Cardiac muscle cell (in vitro differentiated cells and primary cell): ENCODE results near the gene BLVRB. TPM values are rescaled to one million over a fixed set of nuclear protein-coding genes. Genes with fewer than 3 reads are reported as not detected.
A peak's percentile ranks its signal among the peaks of the same experiment; 100 is the strongest.
"Not testable (repeated sequence)": the region's sequence is repeated elsewhere in the genome, so short reads cannot be mapped to it uniquely, and the experiment has no call there.

ENCODE experiments used
- DNase-seq, 2 donors: peaks; one replicate each; pipeline versions ENCODE4 v3.0.0 to v3.0.0-alpha.2; 2010 to 2017; ENCODE audit warnings: low read depth in 1 of 2, low spot score in 1 of 2
- H3K27ac ChIP-seq: fragments of 200-600 bp; sonication (generic); 2 replicates; pipeline ENCODE4 v1.5.1; 2016
- H3K27me3 ChIP-seq: fragments of 200-600 bp; sonication (generic); 2 replicates; pipeline ENCODE4 v1.6.0; 2016; ENCODE audit warnings: control low read depth
- H3K36me3 ChIP-seq: fragments of 200-600 bp; sonication (generic); 2 replicates; pipeline ENCODE4 v1.5.1; 2016; ENCODE audit warnings: control low read depth
- H3K4me1 ChIP-seq: fragments of 200-600 bp; sonication (generic); 2 replicates; pipeline ENCODE4 v1.8.1; 2017; ENCODE audit warnings: low read depth, mild to moderate bottlenecking, mixed run types
- H3K4me3 ChIP-seq: fragments of 200-600 bp; sonication (generic); 2 replicates; pipeline ENCODE4 v1.5.1; 2016; ENCODE audit warnings: mild to moderate bottlenecking
- H3K9me3 ChIP-seq: fragments of 200-600 bp; sonication (generic); 2 replicates; pipeline ENCODE4 v1.5.1; 2017; ENCODE audit warnings: low read depth, mild to moderate bottlenecking, control low read depth
- polyA plus RNA-seq: library from polyadenylated mRNA; unstranded; fragments of >200 nt; fragmentation: Nextera tagmentation; extraction: Ambion mirVana; gene quantifications from 2 replicates; pipeline ENCODE4 v1.2.1, GENCODE V29; 2016
- total RNA-seq: library from RNA; depleted of rRNA; stranded (reverse); fragments of >200 nt; gene quantifications from 2 replicates; pipeline ENCODE4 v1.2.3, GENCODE V29; 2016
- TF ChIP-seq, protein P1 (sequence below): IDR thresholded peaks from 2 replicates; pipeline ENCODE4 v1.5.1; 2012; ENCODE audit warnings: low read depth, mild to moderate bottlenecking, low read length

BLVRB gene
- total and polyA plus RNA-seq, 2 experiments from 2014 or later = 61.5 to 93.8 TPM

DNA sequence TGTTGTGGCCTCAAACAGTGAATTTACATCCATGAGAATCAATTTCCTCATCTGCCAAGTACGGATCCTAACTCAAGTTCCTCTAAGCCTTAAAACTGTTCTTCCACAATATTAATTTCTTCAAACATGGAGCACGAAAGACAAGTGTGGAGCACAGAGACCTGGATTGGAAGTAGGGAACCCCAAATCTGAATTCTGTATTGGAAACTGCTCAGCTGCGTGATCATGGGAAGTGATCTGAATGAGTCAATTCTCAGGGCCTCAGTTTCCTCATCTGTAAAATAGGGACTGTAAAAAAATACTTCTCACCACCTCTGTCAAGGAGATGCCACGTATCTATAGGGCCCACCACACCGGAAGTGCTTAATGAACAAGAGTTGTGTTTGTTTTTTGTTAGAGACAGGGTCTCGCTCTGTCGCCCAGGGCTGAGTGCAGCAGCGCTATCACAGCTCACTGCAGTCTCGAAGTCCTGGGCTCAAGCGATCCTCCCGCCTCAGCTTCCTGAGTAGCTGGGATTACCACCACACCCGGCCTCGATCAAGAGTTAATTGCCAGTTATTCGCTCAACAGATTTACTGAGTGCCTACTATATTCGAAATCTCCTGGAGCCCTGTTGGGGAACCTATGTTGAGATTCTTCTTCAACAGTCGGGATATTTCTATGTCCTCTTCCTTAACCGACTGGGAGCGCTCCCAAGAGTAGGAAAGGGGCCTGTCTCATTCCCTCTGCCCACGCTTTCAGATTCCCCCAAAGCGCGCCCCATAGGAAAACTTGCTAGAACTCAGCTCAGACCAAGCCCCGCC is 23.0 kb downstream of the BLVRB start:
- Histone ChIP-seq H3K4me1 (peaks cover 11% of the 10 kb centered on the region), H3K27me3 (no peaks in the 10 kb centered on the region), H3K4me3 (peak overlapping the region; percentile 42), H3K9me3 (no peaks in the 10 kb centered on the region), H3K27ac (peak overlapping the region; percentile 81), H3K36me3 (peaks cover 20% of the 10 kb centered on the region)
- DNase-seq = no peak
- TF ChIP-seq, protein P1, sequence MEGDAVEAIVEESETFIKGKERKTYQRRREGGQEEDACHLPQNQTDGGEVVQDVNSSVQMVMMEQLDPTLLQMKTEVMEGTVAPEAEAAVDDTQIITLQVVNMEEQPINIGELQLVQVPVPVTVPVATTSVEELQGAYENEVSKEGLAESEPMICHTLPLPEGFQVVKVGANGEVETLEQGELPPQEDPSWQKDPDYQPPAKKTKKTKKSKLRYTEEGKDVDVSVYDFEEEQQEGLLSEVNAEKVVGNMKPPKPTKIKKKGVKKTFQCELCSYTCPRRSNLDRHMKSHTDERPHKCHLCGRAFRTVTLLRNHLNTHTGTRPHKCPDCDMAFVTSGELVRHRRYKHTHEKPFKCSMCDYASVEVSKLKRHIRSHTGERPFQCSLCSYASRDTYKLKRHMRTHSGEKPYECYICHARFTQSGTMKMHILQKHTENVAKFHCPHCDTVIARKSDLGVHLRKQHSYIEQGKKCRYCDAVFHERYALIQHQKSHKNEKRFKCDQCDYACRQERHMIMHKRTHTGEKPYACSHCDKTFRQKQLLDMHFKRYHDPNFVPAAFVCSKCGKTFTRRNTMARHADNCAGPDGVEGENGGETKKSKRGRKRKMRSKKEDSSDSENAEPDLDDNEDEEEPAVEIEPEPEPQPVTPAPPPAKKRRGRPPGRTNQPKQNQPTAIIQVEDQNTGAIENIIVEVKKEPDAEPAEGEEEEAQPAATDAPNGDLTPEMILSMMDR = no peak

DNA sequence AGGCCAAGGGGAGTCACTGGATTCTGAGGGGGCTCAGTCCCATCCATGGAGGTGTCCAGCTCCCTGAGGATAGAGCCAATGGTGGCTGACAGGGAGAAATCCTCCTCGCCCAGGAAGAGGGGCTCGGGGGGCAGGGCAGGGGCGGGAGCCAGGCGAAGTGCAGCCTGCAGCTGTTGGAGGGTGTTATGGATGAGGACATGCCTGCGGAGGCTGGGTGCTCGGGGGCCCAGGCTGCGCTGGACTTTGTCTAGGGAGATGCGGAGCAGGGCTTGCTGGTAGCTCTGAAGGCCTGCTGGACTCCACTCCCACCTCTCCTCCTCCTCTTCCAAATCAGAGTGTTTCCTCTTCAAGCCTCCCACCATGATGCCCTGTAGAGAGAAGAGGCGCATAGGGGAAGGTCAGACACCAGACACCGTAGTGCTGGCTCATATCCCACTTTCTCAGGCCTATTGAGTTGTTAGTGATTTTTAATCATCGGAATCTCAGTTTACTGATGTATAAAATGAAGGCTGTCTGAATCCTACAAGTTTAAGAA is 23.8 kb downstream of the BLVRB start:
- Histone ChIP-seq H3K27ac (peak overlapping the region; percentile 81), H3K4me1 (peaks cover 11% of the 10 kb centered on the region), H3K4me3 (no peak overlapping the region), H3K27me3 (no peaks in the 10 kb centered on the region), H3K36me3 (peaks cover 20% of the 10 kb centered on the region), H3K9me3 (no peaks in the 10 kb centered on the region)
- TF ChIP-seq, protein P1 = no peak
- no peak for DNase-seq

DNA sequence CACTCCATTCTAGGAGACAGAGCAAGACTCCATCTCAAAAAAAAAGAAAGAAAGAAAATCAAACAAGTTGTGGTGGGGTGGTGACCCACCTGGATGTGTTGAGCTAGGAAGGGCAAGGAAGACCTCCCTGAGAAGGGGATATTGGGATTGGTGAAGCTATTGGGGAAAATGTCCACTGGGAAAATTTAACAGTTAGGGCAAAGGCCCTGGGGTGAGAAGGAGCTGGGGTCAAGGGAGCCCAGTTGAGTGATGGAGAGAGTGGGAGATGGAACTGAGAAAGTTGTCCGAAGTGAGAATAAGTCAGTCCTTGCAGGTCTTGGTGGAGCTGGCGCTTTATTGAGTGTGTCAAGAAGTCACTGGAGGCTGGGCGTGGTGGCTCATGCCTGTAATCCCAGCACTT is 27.3 kb downstream of the BLVRB start:
- Histone ChIP-seq H3K4me1 (peaks cover 14% of the 10 kb centered on the region), H3K36me3 (peaks cover 20% of the 10 kb centered on the region), H3K9me3 (no peaks in the 10 kb centered on the region), H3K27me3 (no peaks in the 10 kb centered on the region), H3K27ac (no peak overlapping the region), H3K4me3 (no peak overlapping the region)
- DNase-seq = no peak
- TF ChIP-seq, protein P1 = no peak

DNA sequence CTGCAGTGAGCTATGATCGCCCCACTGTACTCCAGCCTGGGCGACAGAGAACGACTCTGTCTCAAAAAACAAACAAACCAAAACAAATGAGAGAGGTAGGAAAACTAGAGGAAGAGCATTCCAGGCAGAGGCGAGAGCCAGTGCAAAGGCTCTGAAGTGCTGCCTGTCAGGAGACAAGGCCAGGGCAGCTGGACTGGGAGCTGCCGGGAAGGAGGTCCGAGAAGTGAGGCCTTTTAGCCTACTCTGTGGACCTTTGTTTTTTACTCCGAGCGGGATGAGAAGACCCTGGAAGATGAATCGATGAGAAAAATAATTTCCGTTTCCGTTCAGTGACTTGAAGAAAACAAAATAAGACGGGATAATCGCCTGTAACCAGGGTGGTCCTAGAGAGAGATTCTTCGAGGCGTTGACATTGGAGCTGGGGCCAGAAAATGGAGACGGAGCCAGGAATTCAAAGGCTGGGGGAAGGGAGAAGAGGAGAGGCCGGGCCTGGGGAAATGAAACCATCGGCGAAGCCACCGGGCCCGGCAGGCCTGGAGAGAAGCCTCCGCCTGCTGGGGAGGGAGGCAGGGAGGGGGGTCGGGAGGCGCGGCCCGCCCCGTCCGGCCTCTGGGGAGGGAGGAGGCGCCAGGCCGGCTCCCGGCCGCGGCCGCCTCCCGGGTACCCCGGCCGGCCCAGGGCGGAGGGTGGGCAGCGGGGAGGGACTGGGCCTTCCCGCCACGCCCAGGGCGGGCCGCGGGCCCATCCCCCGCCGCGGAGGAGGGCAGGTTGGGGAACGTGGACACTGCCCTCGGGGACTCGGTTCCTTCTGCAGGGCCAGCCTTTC is 31.9 kb downstream of the BLVRB start:
- H3K27me3 ChIP-seq = no peaks in the 10 kb centered on the region
- H3K36me3 ChIP-seq = no peaks in the 10 kb centered on the region
- TF ChIP-seq, protein P1 = no peak
- H3K4me1 ChIP-seq = peaks cover 16% of the 10 kb centered on the region
- peak overlapping the region; percentile 10 for H3K4me3 ChIP-seq
- no peaks in the 10 kb centered on the region for H3K9me3 ChIP-seq
- DNase-seq = peak; percentile 93 to 97
- peak overlapping the region; percentile 96 for H3K27ac ChIP-seq

DNA sequence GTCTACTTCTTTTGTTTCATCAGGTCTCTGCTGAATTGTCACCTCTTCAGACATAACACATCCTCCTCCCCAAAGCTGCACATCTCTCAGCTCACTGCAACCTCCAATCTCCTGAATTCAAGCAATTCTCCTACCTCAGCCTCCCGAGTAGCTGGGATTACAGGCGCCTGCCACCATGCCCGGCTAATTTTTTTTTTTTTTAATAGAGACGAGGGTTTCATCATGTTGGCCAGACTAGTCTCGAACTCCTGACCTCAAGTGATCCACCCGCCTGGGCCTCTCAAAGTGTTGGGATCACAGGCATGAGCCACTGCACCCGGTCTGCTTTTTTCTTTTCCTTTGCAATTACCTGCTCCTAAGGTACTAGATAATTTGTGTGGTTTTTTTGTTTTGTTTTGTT is 32.8 kb downstream of the BLVRB start:
- not testable (repeated sequence) for DNase-seq, H3K27me3 ChIP-seq, H3K9me3 ChIP-seq, H3K36me3 ChIP-seq
- Histone ChIP-seq H3K27ac (peak overlapping the region; percentile 96), H3K4me1 (peaks cover 16% of the 10 kb centered on the region), H3K4me3 (peak overlapping the region; percentile 10)
